Hepatocyte (in vitro differentiated cells): ENCODE data around the gene TTC27.

Source experiments
- CTCF ChIP-seq: fragments of 200-600 bp; sonication (generic); IDR thresholded peaks from 2 replicates; pipeline ENCODE4 v1.5.1; 2016; ENCODE audit warnings: antibody characterized with exemption, mild to moderate bottlenecking; ENCODE audit not compliant: poor library complexity
- EZH2 ChIP-seq: fragments of 200-600 bp; sonication (generic); IDR thresholded peaks from 2 replicates; pipeline ENCODE4 v1.6.1; 2016; ENCODE audit warnings: antibody characterized with exemption, mild to moderate bottlenecking, borderline replicate concordance

GRCh38 chr2:32758232-32758631 lies 130.4 kb downstream of the TTC27 start:
- TF ChIP-seq CTCF = no peak
- no peak for TF ChIP-seq EZH2
